ENCODE results near the gene SARNP.

The SARNP gene

GRCh38 chr12:55723516-55724225 lies 93.9 kb downstream of the SARNP start:
- H3K4me3 ChIP-seq (ENCODE audit: low read depth, low read length) = no peak overlapping the region
- no peak for DNase-seq (ENCODE audit: low read depth, low spot score)
- TF ChIP-seq, protein P1, sequence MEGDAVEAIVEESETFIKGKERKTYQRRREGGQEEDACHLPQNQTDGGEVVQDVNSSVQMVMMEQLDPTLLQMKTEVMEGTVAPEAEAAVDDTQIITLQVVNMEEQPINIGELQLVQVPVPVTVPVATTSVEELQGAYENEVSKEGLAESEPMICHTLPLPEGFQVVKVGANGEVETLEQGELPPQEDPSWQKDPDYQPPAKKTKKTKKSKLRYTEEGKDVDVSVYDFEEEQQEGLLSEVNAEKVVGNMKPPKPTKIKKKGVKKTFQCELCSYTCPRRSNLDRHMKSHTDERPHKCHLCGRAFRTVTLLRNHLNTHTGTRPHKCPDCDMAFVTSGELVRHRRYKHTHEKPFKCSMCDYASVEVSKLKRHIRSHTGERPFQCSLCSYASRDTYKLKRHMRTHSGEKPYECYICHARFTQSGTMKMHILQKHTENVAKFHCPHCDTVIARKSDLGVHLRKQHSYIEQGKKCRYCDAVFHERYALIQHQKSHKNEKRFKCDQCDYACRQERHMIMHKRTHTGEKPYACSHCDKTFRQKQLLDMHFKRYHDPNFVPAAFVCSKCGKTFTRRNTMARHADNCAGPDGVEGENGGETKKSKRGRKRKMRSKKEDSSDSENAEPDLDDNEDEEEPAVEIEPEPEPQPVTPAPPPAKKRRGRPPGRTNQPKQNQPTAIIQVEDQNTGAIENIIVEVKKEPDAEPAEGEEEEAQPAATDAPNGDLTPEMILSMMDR (IDR thresholded peaks at IDR 0.05; ENCODE audit: low read depth, low read length) = no peak
- in situ Hi-C loops (cut with HindIII; ENCODE audit: low sequenced_read_pairs) = no loop called here

DNA sequence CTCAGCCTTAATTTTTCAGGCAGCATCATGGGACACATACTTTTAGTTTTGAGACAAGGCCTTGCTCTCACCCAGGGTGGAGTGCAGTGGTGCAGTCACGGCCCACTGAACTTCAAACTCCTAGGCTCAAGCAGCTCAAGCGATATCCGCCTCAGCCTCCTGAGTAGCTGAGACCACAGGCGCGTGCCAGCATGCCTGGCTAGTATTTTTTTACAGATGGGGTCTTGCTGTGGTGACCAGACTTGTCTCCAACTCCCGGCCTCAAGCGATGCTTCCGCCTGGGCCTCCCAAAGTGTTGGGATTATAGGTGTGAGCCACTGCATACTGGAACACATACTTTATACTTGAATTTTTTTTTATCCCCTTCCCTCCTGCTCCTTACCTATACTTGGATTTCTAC lies 94.6 kb downstream of the SARNP start:
- no peak overlapping the region for H3K4me3 ChIP-seq (ENCODE audit: low read depth, low read length)
- DNase-seq (ENCODE audit: low read depth, low spot score) = no peak
- in situ Hi-C loops (cut with HindIII; ENCODE audit: low sequenced_read_pairs) = no loop called here
- TF ChIP-seq, protein P1 (IDR thresholded peaks at IDR 0.05; ENCODE audit: low read depth, low read length) = no peak

GRCh38 chr12:55721601-55722213 lies 95.8 kb downstream of the SARNP start:
- DNase-seq (ENCODE audit: low read depth, low spot score) = no peak
- in situ Hi-C loops (cut with HindIII; ENCODE audit: low sequenced_read_pairs) = no loop called here
- no peak overlapping the region for H3K4me3 ChIP-seq (ENCODE audit: low read depth, low read length)
- TF ChIP-seq, protein P1 (IDR thresholded peaks at IDR 0.05; ENCODE audit: low read depth, low read length) = no peak

DNA sequence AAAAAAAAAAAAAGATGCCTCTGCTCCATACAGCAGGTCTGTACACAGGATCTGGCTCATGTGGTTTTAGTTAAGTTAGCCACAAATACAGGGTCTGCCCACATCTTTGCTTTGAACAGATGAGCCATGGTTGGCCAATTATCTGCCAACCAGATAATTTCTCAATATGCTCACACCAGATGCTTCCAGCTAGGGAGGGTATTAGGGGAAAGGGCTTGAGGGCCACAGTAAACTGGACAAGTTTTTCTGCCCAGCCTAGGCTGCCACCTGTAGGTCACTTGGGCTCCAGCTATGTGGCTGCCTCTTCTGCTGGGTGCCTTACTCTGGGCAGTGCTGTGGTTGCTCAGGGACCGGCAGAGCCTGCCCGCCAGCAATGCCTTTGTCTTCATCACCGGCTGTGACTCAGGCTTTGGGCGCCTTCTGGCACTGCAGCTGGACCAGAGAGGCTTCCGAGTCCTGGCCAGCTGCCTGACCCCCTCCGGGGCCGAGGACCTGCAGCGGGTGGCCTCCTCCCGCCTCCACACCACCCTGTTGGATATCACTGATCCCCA lies 96.6 kb downstream of the SARNP start:
- no peak overlapping the region for H3K4me3 ChIP-seq (ENCODE audit: low read depth, low read length)
- in situ Hi-C loops (cut with HindIII; ENCODE audit: low sequenced_read_pairs) = no loop called here
- TF ChIP-seq, protein P1 (IDR thresholded peaks at IDR 0.05; ENCODE audit: low read depth, low read length) = peak; percentile 66
- DNase-seq (ENCODE audit: low read depth, low spot score) = peak; percentile 94

- peak; percentile 78 for DNase-seq (ENCODE audit: low read depth, low spot score)
- in situ Hi-C loops (cut with HindIII; ENCODE audit: low sequenced_read_pairs) = no loop called here
- TF ChIP-seq, protein P1 (IDR thresholded peaks at IDR 0.05; ENCODE audit: low read depth, low read length) = no peak
- H3K4me3 ChIP-seq (ENCODE audit: low read depth, low read length) = no peak within 1 kb of the TSS
Measured at GRCh38 chr12:55720071-55720564, 97.4 kb downstream of the SARNP start, which contains the start of gene RDH5. TSS of gene RDH5 (plus strand) at chr12:55720393. CDS start at chr12:55721185, 792 bp downstream.

DNA sequence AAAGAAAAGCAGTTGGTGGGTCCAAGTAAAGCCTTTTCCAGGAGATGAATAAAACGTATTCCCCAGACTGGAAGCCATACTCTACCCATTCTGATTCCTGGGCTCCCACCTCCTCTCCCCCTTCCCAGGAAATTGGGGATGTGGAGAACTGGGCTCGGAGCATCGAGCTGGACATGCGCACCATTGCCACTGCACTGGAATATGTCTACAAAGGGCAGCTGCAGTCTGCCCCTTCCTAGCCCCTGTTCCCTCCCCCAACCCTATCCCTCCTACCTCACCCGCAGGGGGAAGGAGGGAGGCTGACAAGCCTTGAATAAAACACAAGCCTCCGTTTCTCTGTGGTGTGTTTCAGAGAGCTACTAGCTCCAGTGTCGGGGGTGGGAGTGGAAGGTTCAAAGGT lies 98.2 kb downstream of the SARNP start:
- TF ChIP-seq, protein P1 (IDR thresholded peaks at IDR 0.05; ENCODE audit: low read depth, low read length) = no peak
- H3K4me3 ChIP-seq (ENCODE audit: low read depth, low read length) = no peak overlapping the region
- no peak for DNase-seq (ENCODE audit: low read depth, low spot score)
- in situ Hi-C loops (cut with HindIII; ENCODE audit: low sequenced_read_pairs) = no loop called here

Data from astrocyte of the spinal cord (primary cell).